HG02798 (cell line): ENCODE data around the gene CDK14.
"Not testable (repeated sequence)": the region's sequence is repeated elsewhere in the genome, so short reads cannot be mapped to it uniquely, and the experiment has no call there.

ENCODE experiments used
- ATAC-seq: cut with Tn5 transposase; IDR thresholded peaks from one replicate; pipeline ENCODE4 v1.9.1; 2021; ENCODE audit warnings: mild to moderate bottlenecking; ENCODE audit not compliant: unreplicated experiment, poor library complexity

CDK14 gene

DNA sequence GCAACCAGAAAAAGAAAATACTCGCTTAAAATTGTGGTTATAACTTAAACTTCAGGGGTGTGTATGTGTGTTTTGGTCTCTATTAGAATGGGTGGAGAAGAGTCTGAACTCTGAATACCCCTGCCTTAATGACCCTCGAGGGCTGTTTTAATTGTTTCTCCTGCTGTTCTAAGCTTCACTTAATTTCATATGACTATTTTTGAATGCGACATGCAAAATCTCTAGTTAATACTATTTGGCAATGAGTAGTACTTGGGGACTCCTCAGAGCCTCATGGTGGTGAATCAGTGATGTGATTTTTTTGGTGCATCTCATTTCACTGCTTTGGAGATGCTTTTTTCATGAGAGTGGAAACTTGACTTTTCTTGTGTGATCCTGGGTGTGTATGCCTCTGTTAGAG lies 178.6 kb downstream of the CDK14 start:
- no peak for ATAC-seq

DNA sequence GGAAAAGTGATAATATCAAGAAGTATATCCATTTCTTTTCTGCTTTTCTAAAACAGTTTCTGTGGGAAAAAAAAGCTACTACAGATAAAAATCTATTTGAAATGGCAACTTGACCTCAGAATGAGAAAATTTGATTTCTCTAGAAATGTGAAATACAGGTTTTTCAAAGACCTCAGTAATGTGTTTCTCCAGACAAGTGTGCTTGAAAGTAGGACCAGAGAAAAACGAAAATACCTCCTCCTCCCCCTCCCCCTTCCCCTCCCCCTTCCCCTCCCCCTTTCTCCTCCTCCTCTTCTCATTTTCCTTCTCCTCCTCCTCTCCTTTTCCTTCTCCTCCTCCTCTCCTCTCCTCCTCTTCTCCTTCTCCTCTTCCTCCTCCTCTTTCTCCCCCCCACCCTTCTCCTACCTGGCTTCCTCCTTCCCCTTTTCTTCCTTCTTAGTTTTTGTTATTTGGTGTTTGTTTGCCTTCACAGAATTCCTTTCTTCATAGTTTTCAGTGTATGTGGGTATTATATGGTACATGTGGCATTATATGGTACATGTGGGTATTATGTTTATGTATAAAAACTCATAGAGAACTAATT lies 179.4 kb downstream of the CDK14 start:
- no peak for ATAC-seq

GRCh38 chr7:90777041-90777440 lies 180.9 kb downstream of the CDK14 start:
- peak; percentile 89 for ATAC-seq

DNA sequence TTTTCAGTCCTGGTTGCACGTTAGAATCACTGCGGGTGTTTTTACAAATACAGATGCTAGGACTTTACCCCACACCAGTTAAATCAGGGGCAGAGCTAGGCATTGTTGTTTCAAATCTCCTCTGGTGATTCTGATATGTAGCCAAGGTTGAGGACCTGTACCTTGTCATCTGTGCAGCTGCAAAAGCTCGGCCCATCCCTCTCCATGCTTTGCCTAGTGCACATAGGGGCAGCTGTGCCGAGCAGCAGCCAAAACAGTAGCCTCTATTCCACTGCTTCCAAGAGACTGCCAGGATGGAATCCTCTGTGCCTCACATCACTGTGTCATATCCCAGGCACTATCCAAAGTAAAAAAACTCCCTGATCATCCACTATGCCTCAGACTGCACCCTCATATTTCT lies 181.3 kb downstream of the CDK14 start:
- ATAC-seq = peak; percentile 50

- no peak for ATAC-seq
These were observed 181.8 kb downstream of the CDK14 start for GRCh38 chr7:90777886-90778285.

GRCh38 chr7:90788052-90788451 lies 191.9 kb downstream of the CDK14 start:
- ATAC-seq = no peak

- no peak for ATAC-seq
These were observed 193.7 kb downstream of the CDK14 start for GRCh38 chr7:90789736-90790306.

DNA sequence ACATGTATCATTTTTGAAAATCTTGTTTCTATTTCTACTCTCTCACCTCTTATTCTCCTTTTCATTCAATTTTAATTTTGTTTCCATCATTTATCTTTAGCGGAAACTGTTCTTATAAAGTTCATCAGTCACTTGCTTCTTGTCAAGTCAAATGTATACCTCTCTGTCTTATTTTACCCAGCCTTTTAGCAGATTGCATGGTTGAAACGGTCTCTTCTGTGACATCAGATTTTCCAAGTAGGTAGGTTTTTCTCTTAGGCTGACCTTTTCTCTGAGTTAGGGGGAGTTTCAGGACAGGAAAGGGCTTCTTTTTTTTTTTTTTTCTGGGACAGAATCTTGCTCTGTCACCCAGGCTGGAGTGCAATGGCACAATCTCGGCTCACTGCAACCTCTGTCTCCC lies 195.5 kb downstream of the CDK14 start:
- no peak for ATAC-seq

DNA sequence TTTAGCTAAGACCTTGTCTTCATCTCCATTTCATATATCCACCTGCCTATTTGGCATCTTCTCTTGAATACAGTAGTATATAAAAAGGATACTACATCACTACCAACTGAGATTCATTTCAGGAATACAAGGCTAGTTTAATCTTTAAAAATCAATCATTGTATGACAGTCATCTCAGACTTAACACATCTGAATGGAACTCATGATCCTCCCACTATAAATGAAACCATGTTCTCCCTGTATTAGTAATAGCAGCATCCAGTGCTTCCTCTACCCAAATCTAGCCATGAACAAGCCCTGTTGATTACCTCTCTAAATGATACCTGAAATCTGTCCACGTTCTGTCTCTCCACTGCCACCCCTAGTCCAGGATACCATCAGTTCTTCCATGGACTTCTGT lies 196.2 kb downstream of the CDK14 start:
- no peak for ATAC-seq

DNA sequence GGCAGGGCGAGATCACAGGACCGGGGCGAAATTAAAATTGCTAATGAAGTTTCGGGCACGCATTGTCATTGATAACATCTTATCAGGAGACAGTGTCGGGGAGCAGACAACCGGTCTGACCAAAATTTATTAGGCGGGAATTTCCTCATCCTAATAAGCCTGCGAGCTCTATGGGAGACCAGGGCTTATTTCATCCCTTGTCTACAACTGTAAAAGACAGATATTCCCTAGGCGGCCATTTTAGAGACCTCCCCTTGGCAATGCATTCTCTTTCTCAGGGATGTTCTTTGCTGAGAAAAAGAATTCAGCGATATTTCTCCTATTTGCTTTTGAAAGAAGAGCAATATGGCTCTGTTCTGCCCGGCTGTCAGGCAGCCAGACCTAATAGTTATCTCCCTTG lies 198.1 kb downstream of the CDK14 start:
- not testable (repeated sequence) for ATAC-seq

DNA sequence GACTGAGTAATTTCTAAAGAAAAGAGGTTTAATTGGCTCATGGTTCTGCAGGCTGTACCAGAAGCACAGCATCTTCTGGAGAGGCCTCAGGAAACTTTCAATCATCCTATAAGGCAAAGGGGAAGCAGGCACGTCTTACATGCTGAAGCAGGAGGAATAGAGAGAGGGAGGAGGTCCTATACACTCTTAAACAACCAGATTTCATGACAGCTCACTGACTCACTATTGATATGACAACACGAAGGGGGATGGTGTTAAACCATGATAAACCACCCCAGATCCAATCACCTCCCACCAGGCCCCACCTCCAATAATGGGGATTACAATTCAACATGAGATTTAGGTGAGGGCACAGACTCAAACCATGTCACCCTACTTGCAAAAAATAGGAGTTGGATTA lies 201.5 kb downstream of the CDK14 start:
- ATAC-seq = no peak

DNA sequence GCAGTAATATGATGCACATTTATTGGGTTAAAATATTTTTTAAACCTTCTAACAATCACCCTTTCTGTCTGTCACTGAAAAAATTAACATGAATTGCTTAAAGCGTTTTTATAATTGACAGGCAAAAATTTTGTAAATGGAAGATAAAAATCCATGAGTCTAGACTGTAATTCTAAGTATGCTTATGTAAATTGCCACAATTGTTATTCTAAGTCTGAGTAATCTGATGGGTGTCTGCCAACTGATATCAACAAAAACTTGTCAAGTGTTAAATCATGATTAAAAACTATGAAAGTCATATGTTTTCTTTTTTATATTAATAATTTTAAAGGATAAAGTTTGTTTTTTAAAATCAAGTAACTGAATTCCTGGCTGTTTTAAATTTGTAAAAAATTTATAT lies 208.2 kb downstream of the CDK14 start:
- no peak for ATAC-seq

- not testable (repeated sequence) for ATAC-seq
These were observed 219.4 kb downstream of the CDK14 start for GRCh38 chr7:90815552-90815951.

DNA sequence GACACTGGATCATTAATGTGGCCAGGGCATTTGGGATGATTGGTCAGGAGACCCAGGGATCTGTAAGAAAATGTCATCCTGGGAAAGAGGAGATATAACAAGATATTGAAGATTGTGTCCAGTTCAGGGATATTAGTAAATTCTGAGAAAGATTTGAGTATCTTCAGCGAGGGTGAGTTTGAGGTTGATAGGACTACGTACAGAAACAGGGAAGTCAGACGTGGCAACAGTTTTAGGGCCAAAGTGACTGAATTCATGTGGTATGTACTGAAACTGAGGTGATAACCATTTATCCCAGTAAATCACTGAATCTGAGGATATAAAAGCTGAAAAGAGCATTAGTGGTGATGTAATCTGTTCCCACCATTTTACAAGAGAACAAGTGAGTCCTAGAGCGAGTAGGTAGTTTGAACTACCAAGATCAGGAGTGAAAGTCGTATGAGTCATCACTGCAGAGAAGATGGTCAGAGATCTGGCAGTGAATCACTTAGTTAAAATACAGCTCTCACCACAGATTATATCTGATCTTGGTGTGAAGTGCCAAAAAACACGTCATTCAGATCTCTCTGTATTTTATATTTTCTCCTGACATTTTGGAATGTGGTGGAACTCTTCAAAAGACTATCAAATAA lies 220.5 kb downstream of the CDK14 start:
- ATAC-seq = peak; percentile 100

DNA sequence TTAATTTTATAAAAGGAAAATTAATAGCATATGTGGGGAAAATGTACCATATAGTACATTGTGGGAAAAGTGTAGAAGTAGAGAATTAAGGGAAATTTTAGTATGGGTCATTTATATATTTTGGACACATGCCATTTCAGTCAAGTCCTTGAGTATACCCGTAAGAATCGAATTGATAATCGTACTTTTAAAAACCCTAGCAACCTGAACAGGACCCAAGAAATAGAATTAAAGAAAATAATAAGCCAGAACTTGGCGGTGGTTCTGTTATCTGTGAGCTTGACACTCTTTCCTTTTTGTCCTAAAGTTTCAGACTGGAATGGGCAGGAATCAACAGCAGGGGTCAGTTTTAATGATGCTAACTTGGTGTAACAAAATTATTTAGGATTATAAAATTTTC lies 221.0 kb downstream of the CDK14 start:
- ATAC-seq = no peak

DNA sequence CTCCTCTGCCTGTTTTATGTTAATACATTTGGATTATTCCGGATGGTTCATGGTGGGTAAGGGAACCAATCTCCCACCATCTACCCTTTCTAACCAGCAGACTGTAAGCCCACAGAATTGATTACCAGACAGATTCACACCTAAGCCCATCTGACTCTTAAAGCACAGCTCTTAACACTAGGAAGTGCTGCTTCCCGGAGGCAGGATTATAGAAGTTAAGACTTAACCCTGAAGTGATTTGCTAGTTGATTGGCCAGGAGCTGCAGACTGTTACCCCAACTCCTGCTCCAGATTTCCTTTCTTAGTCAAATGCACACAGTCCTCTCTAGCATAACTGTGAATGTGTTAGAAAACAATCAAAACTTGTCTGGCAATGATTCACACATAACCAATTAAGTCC lies 221.7 kb downstream of the CDK14 start:
- ATAC-seq = no peak

GRCh38 chr7:90818341-90818740 lies 222.2 kb downstream of the CDK14 start:
- ATAC-seq = no peak

GRCh38 chr7:90821961-90822620 lies 226.0 kb downstream of the CDK14 start:
- no peak for ATAC-seq

DNA sequence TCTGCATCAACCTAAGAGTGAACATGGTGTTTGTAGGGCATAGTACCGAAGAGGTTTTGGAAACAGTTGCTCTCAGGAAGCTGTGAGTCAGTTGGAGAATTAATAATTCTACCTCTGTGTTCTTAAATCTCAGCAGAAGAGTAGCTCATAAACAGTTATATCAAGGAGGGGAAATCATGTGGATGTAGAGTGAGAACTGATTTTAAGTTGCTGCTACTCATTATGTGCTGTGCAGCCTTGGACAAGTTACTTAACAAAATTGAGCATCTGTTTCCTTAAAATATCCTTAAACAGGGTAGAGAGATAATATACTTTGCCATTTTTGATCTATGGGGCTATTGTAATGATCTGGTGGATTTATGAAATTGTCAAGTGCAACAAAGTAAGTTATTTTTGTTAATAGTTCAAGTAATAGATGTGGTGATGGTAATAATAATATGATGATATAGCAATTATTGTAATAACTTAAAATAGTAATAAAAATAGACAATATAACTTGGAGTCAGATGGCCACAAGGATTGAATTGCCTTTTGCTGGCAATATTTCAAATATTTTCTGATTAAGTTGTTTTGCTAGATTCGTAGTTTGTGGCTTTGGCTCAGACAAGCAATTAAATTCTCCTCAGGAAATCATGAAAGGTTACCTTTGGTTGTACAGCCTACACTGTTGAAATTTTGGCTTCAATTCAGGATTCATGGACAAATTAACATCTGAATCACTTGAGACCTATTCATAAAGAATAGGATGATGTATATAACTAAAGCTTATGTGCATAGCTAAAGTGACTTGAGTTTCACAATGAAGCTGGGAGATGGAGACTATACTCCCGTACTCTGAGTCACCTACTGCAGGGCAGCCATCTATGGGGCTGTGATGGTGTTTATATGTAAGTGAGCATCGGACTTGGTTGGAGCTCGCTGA lies 228.5 kb downstream of the CDK14 start:
- ATAC-seq = no peak

DNA sequence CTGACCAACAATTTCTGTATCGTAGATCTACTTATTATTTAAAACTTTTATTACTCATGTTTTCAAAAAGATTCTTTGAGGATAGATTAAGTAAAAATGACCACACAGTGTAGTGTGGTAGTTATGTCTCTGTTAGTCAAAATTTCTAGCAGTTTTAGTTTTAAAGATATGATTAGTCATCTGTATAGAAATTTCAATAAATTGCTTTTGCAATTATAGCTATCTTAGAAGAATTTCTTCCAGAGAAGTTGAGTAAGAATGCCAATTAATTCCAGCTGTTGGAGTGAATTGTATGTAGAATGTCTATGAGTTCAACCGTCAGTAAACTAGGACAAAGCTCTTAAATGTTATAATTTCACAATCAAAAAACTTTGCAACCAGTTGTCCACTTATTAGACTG lies 229.7 kb downstream of the CDK14 start:
- no peak for ATAC-seq

DNA sequence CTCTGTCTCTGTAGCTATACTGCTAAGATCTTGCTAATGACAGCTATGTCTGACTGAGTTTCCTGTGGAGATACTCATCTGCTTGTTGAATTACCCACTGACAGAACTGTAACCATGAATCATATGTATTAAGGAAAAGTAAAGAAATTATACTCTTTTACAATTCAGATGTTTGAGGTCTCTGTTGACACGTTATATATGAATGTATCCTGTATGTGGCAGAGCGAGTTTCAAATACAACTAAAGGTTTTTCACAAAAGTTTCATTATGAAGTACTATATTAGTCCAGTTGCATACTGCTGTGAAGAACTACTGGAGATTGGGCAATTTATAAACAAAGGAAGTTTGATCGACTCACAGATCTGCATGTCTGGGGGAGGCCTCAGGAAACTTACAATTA lies 232.5 kb downstream of the CDK14 start:
- no peak for ATAC-seq
